ENCODE measurements around the gene PACSIN1.
"Not testable (repeated sequence)": the region's sequence is repeated elsewhere in the genome, so short reads cannot be mapped to it uniquely, and the experiment has no call there.

Gene PACSIN1

GRCh38 chr6:34485321-34486060, 19.6 kb downstream of the PACSIN1 start:
- DNase-seq = no peak

- peak in 1 of 5 experiments; percentile 62 for DNase-seq
Observed at GRCh38 chr6:34486106-34486740, 20.3 kb downstream of the PACSIN1 start.

GRCh38 chr6:34486886-34487285, 21.0 kb downstream of the PACSIN1 start:
- DNase-seq = not testable (repeated sequence)

- no peak for DNase-seq
Observed at GRCh38 chr6:34487536-34487935, 21.7 kb downstream of the PACSIN1 start.

GRCh38 chr6:34489207-34489805, 23.4 kb downstream of the PACSIN1 start:
- no peak for DNase-seq

- no peak for DNase-seq
Observed at GRCh38 chr6:34490390-34491090, 24.7 kb downstream of the PACSIN1 start.

GRCh38 chr6:34491091-34491430, 25.2 kb downstream of the PACSIN1 start:
- no peak for DNase-seq

- no peak for DNase-seq
Observed at GRCh38 chr6:34493344-34493743, 27.5 kb downstream of the PACSIN1 start.

GRCh38 chr6:34494973-34495372, 29.1 kb downstream of the PACSIN1 start:
- no peak for DNase-seq

GRCh38 chr6:34496103-34496685, 30.3 kb downstream of the PACSIN1 start:
- no peak for DNase-seq

- no peak for DNase-seq
Observed at GRCh38 chr6:34497411-34497810, 31.5 kb downstream of the PACSIN1 start.

GRCh38 chr6:34506718-34507117, 40.8 kb downstream of the PACSIN1 start:
- no peak for DNase-seq

GRCh38 chr6:34508425-34508824, 42.5 kb downstream of the PACSIN1 start:
- DNase-seq = no peak

- DNase-seq = no peak
Observed at GRCh38 chr6:34509782-34510181, 43.9 kb downstream of the PACSIN1 start.

GRCh38 chr6:34510299-34510698, 44.4 kb downstream of the PACSIN1 start:
- no peak for DNase-seq

- no peak for DNase-seq
Observed at GRCh38 chr6:34511214-34511914, 45.5 kb downstream of the PACSIN1 start.

- no peak for DNase-seq
Observed at GRCh38 chr6:34511915-34512737, 46.2 kb downstream of the PACSIN1 start.

- no peak for DNase-seq
Observed at GRCh38 chr6:34512738-34513115, 46.9 kb downstream of the PACSIN1 start.

- DNase-seq = no peak
Observed at GRCh38 chr6:34513646-34514045, 47.8 kb downstream of the PACSIN1 start.

- no peak for DNase-seq
Observed at GRCh38 chr6:34514112-34514511, 48.2 kb downstream of the PACSIN1 start.

All from T-helper 2 cell (primary cell).